ENCODE results near the gene PLXDC2. TPM values are rescaled to one million over a fixed set of nuclear protein-coding genes. Genes with fewer than 3 reads are reported as not detected.

Gene PLXDC2
- total and polyA plus RNA-seq, 2 donors (not counting 1 experiment from before 2014, with no cell fraction given), result 4.2 to 5.1 TPM

- no peak overlapping the region for H3K4me2 ChIP-seq (ENCODE audit: extremely low read depth, insufficient read depth, low read length)
- no peak overlapping the region for H2AFZ ChIP-seq (ENCODE audit: low read length)
- no peak overlapping the region for H3K9ac ChIP-seq (ENCODE audit: insufficient read depth, low read length)
- no peak overlapping the region for H3K4me3 ChIP-seq (replicated peaks in 1 of 4; ENCODE audit: control extremely low read depth in 1 of 4, insufficient read depth in 1 of 4, low read depth in 3 of 4, low read length in 4 of 4)
- H3K27me3 ChIP-seq (ENCODE audit: control insufficient read depth, insufficient read depth, low read length), result no peaks in the 10 kb centered on the region
- H3K27ac ChIP-seq (ENCODE audit: insufficient read depth, low read length), result no peak overlapping the region
- H3K79me2 ChIP-seq (ENCODE audit: control insufficient read depth, insufficient read depth, low read length), result no peaks in the 10 kb centered on the region
- no peaks in the 10 kb centered on the region for H4K20me1 ChIP-seq (ENCODE audit: control insufficient read depth, extremely low read depth, insufficient read depth, low read length)
- TF ChIP-seq, protein P1, sequence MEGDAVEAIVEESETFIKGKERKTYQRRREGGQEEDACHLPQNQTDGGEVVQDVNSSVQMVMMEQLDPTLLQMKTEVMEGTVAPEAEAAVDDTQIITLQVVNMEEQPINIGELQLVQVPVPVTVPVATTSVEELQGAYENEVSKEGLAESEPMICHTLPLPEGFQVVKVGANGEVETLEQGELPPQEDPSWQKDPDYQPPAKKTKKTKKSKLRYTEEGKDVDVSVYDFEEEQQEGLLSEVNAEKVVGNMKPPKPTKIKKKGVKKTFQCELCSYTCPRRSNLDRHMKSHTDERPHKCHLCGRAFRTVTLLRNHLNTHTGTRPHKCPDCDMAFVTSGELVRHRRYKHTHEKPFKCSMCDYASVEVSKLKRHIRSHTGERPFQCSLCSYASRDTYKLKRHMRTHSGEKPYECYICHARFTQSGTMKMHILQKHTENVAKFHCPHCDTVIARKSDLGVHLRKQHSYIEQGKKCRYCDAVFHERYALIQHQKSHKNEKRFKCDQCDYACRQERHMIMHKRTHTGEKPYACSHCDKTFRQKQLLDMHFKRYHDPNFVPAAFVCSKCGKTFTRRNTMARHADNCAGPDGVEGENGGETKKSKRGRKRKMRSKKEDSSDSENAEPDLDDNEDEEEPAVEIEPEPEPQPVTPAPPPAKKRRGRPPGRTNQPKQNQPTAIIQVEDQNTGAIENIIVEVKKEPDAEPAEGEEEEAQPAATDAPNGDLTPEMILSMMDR (conservative IDR thresholded peaks at IDR 0.05 in 1 of 2, IDR thresholded peaks at IDR 0.05 in 1 of 2; ENCODE audit: low read depth in 1 of 2, low read length in 2 of 2), result no peak
- no peak for TF ChIP-seq EZH2 (IDR thresholded peaks at IDR 0.05; ENCODE audit: low read length, missing control alignments)
- H3K9me3 ChIP-seq (ENCODE audit: control insufficient read depth, insufficient read depth, low read depth, low read length), result no peaks in the 10 kb centered on the region
- H3K4me1 ChIP-seq (ENCODE audit: control insufficient read depth, extremely low read depth, insufficient read depth, low read length), result no peaks in the 10 kb centered on the region
- H3K36me3 ChIP-seq (ENCODE audit: control insufficient read depth, insufficient read depth, low read length), result no peaks in the 10 kb centered on the region
- no peak for DNase-seq (ENCODE audit: low read depth in 2 of 2)
These were observed 326.1 kb downstream of the PLXDC2 start for GRCh38 chr10:20142311-20142710.

- no peaks in the 10 kb centered on the region for H3K9me3 ChIP-seq (ENCODE audit: control insufficient read depth, insufficient read depth, low read depth, low read length)
- no peaks in the 10 kb centered on the region for H3K4me1 ChIP-seq (ENCODE audit: control insufficient read depth, extremely low read depth, insufficient read depth, low read length)
- H3K4me3 ChIP-seq (replicated peaks in 1 of 4; ENCODE audit: control extremely low read depth in 1 of 4, insufficient read depth in 1 of 4, low read depth in 3 of 4, low read length in 4 of 4), result no peak overlapping the region
- no peak for TF ChIP-seq EZH2 (IDR thresholded peaks at IDR 0.05; ENCODE audit: low read length, missing control alignments)
- TF ChIP-seq, protein P1 (conservative IDR thresholded peaks at IDR 0.05 in 1 of 2, IDR thresholded peaks at IDR 0.05 in 1 of 2; ENCODE audit: low read depth in 1 of 2, low read length in 2 of 2), result no peak
- no peaks in the 10 kb centered on the region for H4K20me1 ChIP-seq (ENCODE audit: control insufficient read depth, extremely low read depth, insufficient read depth, low read length)
- no peak overlapping the region for H3K4me2 ChIP-seq (ENCODE audit: extremely low read depth, insufficient read depth, low read length)
- no peaks in the 10 kb centered on the region for H3K27me3 ChIP-seq (ENCODE audit: control insufficient read depth, insufficient read depth, low read length)
- no peak for DNase-seq (ENCODE audit: low read depth in 2 of 2)
- H3K79me2 ChIP-seq (ENCODE audit: control insufficient read depth, insufficient read depth, low read length), result no peaks in the 10 kb centered on the region
- H3K36me3 ChIP-seq (ENCODE audit: control insufficient read depth, insufficient read depth, low read length), result no peaks in the 10 kb centered on the region
- no peak overlapping the region for H2AFZ ChIP-seq (ENCODE audit: low read length)
- no peak overlapping the region for H3K9ac ChIP-seq (ENCODE audit: insufficient read depth, low read length)
- H3K27ac ChIP-seq (ENCODE audit: insufficient read depth, low read length), result no peak overlapping the region
These were observed 328.0 kb downstream of the PLXDC2 start for GRCh38 chr10:20144268-20144667.

GRCh38 chr10:20146004-20146403 is 329.8 kb downstream of the PLXDC2 start:
- Histone ChIP-seq H3K4me1 (ENCODE audit: control insufficient read depth, extremely low read depth, insufficient read depth, low read length) (no peaks in the 10 kb centered on the region), H3K79me2 (ENCODE audit: control insufficient read depth, insufficient read depth, low read length) (no peaks in the 10 kb centered on the region), H3K27ac (ENCODE audit: insufficient read depth, low read length) (no peak overlapping the region), H3K9ac (ENCODE audit: insufficient read depth, low read length) (no peak overlapping the region), H4K20me1 (ENCODE audit: control insufficient read depth, extremely low read depth, insufficient read depth, low read length) (no peaks in the 10 kb centered on the region), H3K4me2 (ENCODE audit: extremely low read depth, insufficient read depth, low read length) (no peak overlapping the region), H3K9me3 (ENCODE audit: control insufficient read depth, insufficient read depth, low read depth, low read length) (no peaks in the 10 kb centered on the region), H3K36me3 (ENCODE audit: control insufficient read depth, insufficient read depth, low read length) (no peaks in the 10 kb centered on the region), H3K27me3 (ENCODE audit: control insufficient read depth, insufficient read depth, low read length) (no peaks in the 10 kb centered on the region), H3K4me3 (replicated peaks in 1 of 4; ENCODE audit: control extremely low read depth in 1 of 4, insufficient read depth in 1 of 4, low read depth in 3 of 4, low read length in 4 of 4) (no peak overlapping the region), H2AFZ (ENCODE audit: low read length) (no peak overlapping the region)
- TF ChIP-seq, protein P1 (conservative IDR thresholded peaks at IDR 0.05 in 1 of 2, IDR thresholded peaks at IDR 0.05 in 1 of 2; ENCODE audit: low read depth in 1 of 2, low read length in 2 of 2), result no peak
- TF ChIP-seq EZH2 (IDR thresholded peaks at IDR 0.05; ENCODE audit: low read length, missing control alignments), result no peak
- no peak for DNase-seq (ENCODE audit: low read depth in 2 of 2)
